ENCODE data around the gene GPD1L.

The GPD1L gene

GRCh38 chr3:32132121-32132520, 25.7 kb downstream of the GPD1L start:
- no peaks in the 10 kb centered on the region for H3K27me3 Mint-ChIP-seq
- no peaks in the 10 kb centered on the region for H3K9me3 Mint-ChIP-seq
- peaks cover 6 to 11% of the 10 kb centered on the region in 2 donors for H3K4me1 Mint-ChIP-seq (ENCODE audit: low read depth in 2 of 2)

GRCh38 chr3:32132706-32133105, 26.3 kb downstream of the GPD1L start:
- Mint-ChIP-seq H3K9me3 (no peaks in the 10 kb centered on the region), H3K36me3 (ENCODE audit: insufficient read depth) (no peaks in the 10 kb centered on the region), H3K27me3 (no peaks in the 10 kb centered on the region), H3K27ac (no peak overlapping the region), H3K4me1 (ENCODE audit: low read depth in 2 of 2) (peaks cover 7 to 16% of the 10 kb centered on the region in 2 donors), H3K4me3 (no peak overlapping the region)
- DNase-seq (no peak), ATAC-seq (replicated peaks) (no peak)

More at GRCh38 chr3:32132121-32132520, 25.7 kb downstream of the GPD1L start:
- H3K27ac Mint-ChIP-seq, result no peak overlapping the region
- no peaks in the 10 kb centered on the region for H3K36me3 Mint-ChIP-seq (ENCODE audit: insufficient read depth)
- ATAC-seq (replicated peaks) (no peak), DNase-seq (no peak)
- no peak overlapping the region for H3K4me3 Mint-ChIP-seq

- Mint-ChIP-seq H3K27me3 (no peaks in the 10 kb centered on the region), H3K36me3 (ENCODE audit: insufficient read depth) (peaks cover 4% of the 10 kb centered on the region), H3K4me1 (ENCODE audit: low read depth in 2 of 2) (peaks cover 6 to 17% of the 10 kb centered on the region in 2 donors), H3K9me3 (no peaks in the 10 kb centered on the region), H3K27ac (peak overlapping the region in 1 of 2 donors; percentile 44), H3K4me3 (no peak overlapping the region)
- no peak for DNase-seq
- ATAC-seq (replicated peaks), result no peak
These were observed 30.3 kb downstream of the GPD1L start for GRCh38 chr3:32136703-32137102.

DNA sequence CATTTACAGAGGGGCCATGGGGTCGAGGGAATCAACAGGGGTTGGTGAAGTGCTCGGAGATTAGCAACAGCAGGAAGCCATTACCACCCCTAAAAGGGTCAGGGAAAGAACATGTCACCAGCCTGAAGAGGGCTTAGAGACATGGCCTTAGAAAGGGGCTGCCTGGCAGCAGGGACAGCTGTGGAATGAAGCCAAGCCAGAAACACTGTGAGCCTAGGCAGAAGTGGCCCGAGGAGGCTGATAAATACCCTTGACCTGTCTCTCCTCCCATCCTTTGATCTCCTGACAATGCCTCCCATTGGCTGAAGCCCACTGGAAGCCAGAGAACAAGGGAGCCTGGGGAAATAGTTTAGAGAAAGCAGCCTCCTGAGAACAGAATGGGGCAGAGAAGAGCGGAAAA, 31.4 kb downstream of the GPD1L start:
- H3K27me3 Mint-ChIP-seq, result no peaks in the 10 kb centered on the region
- H3K36me3 Mint-ChIP-seq (ENCODE audit: insufficient read depth), result peaks cover 6% of the 10 kb centered on the region
- H3K4me1 Mint-ChIP-seq (ENCODE audit: low read depth in 2 of 2), result peaks cover 6 to 17% of the 10 kb centered on the region in 2 donors
- no peak for DNase-seq
- ATAC-seq (replicated peaks), result no peak
- no peak overlapping the region for H3K4me3 Mint-ChIP-seq
- no peaks in the 10 kb centered on the region for H3K9me3 Mint-ChIP-seq
- peak overlapping the region in 1 of 2 donors; percentile 27 for H3K27ac Mint-ChIP-seq

DNA sequence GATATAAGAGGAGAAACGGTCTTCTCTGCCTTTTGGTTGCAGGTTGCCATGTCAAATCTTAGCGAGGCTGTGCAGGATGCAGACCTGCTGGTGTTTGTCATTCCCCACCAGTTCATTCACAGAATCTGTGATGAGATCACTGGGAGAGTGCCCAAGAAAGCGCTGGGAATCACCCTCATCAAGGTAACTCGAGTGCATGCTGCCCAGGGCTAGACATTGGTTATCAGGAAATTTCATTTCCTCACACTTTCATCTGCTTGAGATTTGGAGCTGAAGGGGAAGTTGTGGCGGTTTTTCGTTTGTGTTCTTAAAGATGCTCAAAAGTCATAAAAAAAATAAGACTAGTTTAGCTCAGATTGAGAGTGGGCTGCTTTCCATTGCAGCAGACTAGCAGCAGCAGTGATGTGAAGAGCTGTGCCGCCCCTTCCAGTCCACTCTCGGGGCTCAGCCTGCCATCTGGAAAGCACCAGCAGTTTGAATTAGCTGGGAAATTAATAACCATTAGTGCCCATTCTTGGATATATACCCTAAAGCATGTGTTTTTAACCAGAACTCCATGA, 32.2 kb downstream of the GPD1L start:
- no peaks in the 10 kb centered on the region for H3K9me3 Mint-ChIP-seq
- no peak for ATAC-seq (replicated peaks)
- peaks cover 9% of the 10 kb centered on the region for H3K36me3 Mint-ChIP-seq (ENCODE audit: insufficient read depth)
- H3K27me3 Mint-ChIP-seq, result no peaks in the 10 kb centered on the region
- H3K27ac Mint-ChIP-seq, result peak overlapping the region in 1 of 2 donors; percentile 27
- no peak for DNase-seq
- H3K4me1 Mint-ChIP-seq (ENCODE audit: low read depth in 2 of 2), result peaks cover 6 to 17% of the 10 kb centered on the region in 2 donors
- H3K4me3 Mint-ChIP-seq, result no peak overlapping the region

GRCh38 chr3:32140943-32141342, 34.5 kb downstream of the GPD1L start:
- Mint-ChIP-seq H3K4me1 (ENCODE audit: low read depth in 2 of 2) (peaks cover 11 to 16% of the 10 kb centered on the region in 2 donors), H3K36me3 (ENCODE audit: insufficient read depth) (peaks cover 9% of the 10 kb centered on the region), H3K27ac (peak overlapping the region in 1 of 2 donors; percentile 52), H3K4me3 (no peak overlapping the region), H3K27me3 (no peaks in the 10 kb centered on the region), H3K9me3 (no peaks in the 10 kb centered on the region)
- ATAC-seq (replicated peaks), result no peak
- DNase-seq, result no peak

DNA sequence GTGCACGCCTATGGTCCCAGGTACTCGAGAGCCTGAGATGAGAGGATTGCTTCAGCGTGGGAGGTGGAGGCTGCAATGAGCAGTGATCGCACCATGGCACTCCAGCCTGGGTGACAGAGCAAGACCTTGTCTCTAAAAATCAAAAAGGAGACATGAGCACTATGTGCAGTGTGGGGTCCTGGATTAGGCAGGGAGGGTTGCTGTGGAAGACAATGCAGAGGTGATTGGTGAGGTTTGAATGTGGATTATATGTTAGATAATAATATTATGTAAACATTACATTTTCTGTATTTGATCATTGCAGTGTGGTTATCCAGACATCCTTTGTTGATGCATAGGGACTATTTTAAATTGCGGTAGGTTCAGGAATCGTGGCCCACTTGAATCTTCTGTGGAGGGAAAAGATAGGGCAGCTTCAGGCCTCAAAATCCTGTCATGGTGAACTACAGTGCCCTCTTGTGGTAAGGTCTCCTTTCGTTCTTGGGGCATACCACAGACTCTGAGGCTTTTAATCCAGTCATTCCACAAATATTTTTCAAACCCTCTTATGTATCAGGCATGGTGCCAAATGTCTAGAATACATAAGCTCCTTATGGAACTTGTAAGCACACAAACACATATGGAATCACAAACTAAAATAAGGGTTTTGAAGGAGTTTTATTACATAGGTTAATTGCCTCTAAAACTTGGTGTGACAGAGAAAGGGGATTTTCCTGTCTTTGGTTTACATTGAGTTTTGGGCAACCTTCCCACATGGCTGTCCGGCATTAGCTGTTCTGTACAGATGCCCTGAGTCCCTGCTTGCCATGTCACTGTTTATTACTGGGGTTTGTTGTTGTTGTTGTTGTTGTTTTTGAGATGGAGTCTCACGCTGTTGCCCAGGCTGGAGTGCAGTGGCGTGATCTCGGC, 37.7 kb downstream of the GPD1L start:
- H3K36me3 Mint-ChIP-seq (ENCODE audit: insufficient read depth), result peaks cover 27% of the 10 kb centered on the region
- H3K4me1 Mint-ChIP-seq (ENCODE audit: low read depth in 2 of 2), result peaks cover 0 to 5% of the 10 kb centered on the region in 2 donors
- no peaks in the 10 kb centered on the region for H3K27me3 Mint-ChIP-seq
- peak; percentile 59 for DNase-seq
- ATAC-seq (replicated peaks), result peak; percentile 65
- no peak overlapping the region for H3K4me3 Mint-ChIP-seq
- no peaks in the 10 kb centered on the region for H3K9me3 Mint-ChIP-seq
- H3K27ac Mint-ChIP-seq, result no peak overlapping the region

DNA sequence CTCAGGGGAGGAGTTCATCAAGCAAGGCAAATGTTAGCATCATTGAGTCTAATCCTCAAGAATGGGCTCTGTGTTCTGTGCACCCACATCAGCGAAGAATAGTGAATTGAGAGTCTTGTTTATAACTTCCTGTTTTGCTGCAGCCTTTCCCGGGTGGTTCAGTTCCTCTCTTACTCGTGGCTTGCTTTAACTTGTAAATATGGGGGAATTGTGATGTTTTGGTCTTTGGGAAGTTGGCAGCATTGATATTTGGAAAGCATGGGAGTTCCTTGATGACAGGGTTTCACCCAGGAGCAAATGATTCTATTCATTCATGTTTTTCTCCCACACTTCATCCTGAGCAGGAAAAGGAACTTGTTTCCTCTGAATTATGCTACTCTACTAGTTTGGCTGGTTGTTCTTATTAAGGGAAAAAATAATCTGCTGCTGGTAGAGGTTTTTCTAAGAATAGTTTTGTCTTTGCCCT, 40.4 kb downstream of the GPD1L start:
- Mint-ChIP-seq H3K4me3 (no peak overlapping the region), H3K36me3 (ENCODE audit: insufficient read depth) (peaks cover 38% of the 10 kb centered on the region), H3K4me1 (ENCODE audit: low read depth in 2 of 2) (peaks cover 0 to 5% of the 10 kb centered on the region in 2 donors), H3K27me3 (no peaks in the 10 kb centered on the region), H3K27ac (no peak overlapping the region), H3K9me3 (no peaks in the 10 kb centered on the region)
- ATAC-seq (replicated peaks) (no peak), DNase-seq (no peak)

DNA sequence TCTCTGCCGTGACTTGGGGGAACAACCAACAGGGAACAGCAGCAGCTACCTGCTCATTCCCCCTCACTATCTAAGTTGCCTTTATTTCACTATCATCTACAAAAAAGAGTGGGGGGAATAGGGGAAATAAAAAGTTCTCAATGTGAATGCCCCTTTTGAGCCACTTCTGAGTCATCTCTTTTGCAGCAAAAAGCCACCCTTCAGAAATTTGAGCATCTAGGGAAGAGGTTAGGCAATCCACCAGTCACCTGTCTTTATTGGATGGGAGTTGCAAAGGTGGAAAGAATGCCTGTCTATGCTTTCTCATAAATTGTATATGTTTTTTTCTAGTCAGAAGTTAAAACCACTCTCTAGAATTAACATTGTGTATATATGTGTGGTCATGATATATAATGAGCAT, 41.1 kb downstream of the GPD1L start:
- no peak for DNase-seq
- H3K4me1 Mint-ChIP-seq (ENCODE audit: low read depth in 2 of 2), result peaks cover 0 to 5% of the 10 kb centered on the region in 2 donors
- H3K9me3 Mint-ChIP-seq, result no peaks in the 10 kb centered on the region
- H3K4me3 Mint-ChIP-seq, result no peak overlapping the region
- H3K27ac Mint-ChIP-seq, result no peak overlapping the region
- H3K27me3 Mint-ChIP-seq, result no peaks in the 10 kb centered on the region
- no peak for ATAC-seq (replicated peaks)
- peaks cover 43% of the 10 kb centered on the region for H3K36me3 Mint-ChIP-seq (ENCODE audit: insufficient read depth)

GRCh38 chr3:32147933-32148332, 41.5 kb downstream of the GPD1L start:
- Mint-ChIP-seq H3K27ac (peak overlapping the region in 1 of 2 donors; percentile 41), H3K27me3 (no peaks in the 10 kb centered on the region), H3K4me3 (no peak overlapping the region), H3K4me1 (ENCODE audit: low read depth in 2 of 2) (peaks cover 0 to 5% of the 10 kb centered on the region in 2 donors), H3K36me3 (ENCODE audit: insufficient read depth) (peaks cover 47% of the 10 kb centered on the region), H3K9me3 (no peaks in the 10 kb centered on the region)
- no peak for ATAC-seq (replicated peaks)
- DNase-seq, result no peak

DNA sequence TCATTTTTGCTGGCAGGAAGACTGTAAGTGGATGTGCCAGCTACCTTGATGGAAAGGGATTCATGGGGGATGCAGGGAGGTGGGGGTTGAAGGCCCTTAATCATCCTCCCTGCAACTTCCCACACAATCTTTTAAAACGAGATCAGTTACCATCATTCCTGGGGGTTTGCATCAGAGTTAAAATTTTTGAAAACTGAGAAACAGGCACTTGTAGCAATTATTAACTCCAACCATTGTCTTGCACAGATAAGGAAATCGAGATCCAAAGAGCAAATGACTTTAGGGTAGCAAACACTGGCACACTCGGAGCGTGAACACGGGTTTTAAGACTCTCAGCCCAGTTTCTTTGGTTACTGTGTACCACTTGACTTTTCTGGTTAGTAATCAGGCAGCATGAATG, 41.9 kb downstream of the GPD1L start:
- Mint-ChIP-seq H3K9me3 (no peaks in the 10 kb centered on the region), H3K4me1 (ENCODE audit: low read depth in 2 of 2) (peaks cover 0 to 5% of the 10 kb centered on the region in 2 donors), H3K27ac (peak overlapping the region in 1 of 2 donors; percentile 41), H3K27me3 (no peaks in the 10 kb centered on the region), H3K4me3 (no peak overlapping the region), H3K36me3 (ENCODE audit: insufficient read depth) (peaks cover 45% of the 10 kb centered on the region)
- DNase-seq (no peak), ATAC-seq (replicated peaks) (no peak)

DNA sequence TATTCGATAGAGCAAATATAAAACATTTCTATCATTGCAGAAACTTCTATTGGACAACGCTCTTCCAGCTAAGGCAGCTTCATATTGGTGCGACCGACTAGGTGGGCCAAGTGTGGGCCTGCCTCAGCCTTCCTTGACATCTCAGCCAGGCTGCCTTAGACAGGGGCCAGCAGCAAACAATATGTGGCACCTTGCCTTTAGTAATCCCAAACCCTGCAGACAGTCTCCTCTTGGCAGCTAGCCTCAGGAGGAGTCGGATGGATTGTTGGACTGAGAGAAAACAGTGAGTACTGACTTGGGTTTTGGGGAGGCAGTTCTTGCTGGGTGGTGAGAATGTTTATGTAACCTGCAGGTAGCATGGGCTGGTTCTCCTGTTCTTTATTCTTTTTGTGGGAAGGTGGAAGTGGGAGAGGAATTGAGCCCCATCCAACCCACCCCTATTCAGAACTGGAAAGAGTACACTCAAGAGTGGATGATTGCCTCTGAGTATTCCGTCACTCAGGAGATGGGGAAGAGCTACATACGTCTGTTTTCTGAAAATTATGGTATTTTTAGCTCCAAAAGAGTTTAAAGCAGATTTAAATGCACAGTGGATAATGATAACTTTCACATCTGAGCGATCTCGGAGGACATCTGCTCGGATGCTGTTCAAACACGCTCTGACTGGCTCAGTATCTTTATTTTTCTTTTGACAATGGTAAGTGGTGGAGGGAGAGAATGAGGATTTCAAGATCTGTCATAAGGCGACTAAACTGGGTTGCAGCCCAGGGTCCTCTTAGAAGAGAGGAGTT, 47.2 kb downstream of the GPD1L start:
- DNase-seq (no peak), ATAC-seq (replicated peaks) (no peak)
- Mint-ChIP-seq H3K9me3 (no peaks in the 10 kb centered on the region), H3K36me3 (ENCODE audit: insufficient read depth) (peaks cover 47% of the 10 kb centered on the region), H3K4me3 (no peak overlapping the region), H3K27ac (no peak overlapping the region), H3K27me3 (no peaks in the 10 kb centered on the region), H3K4me1 (ENCODE audit: low read depth in 2 of 2) (no peaks in the 10 kb centered on the region)

GRCh38 chr3:32154205-32154579, 47.8 kb downstream of the GPD1L start:
- ATAC-seq (replicated peaks) (no peak), DNase-seq (no peak)
- no peaks in the 10 kb centered on the region for H3K4me1 Mint-ChIP-seq (ENCODE audit: low read depth in 2 of 2)
- H3K27me3 Mint-ChIP-seq, result no peaks in the 10 kb centered on the region
- no peak overlapping the region for H3K4me3 Mint-ChIP-seq
- peaks cover 50% of the 10 kb centered on the region for H3K36me3 Mint-ChIP-seq (ENCODE audit: insufficient read depth)
- no peaks in the 10 kb centered on the region for H3K9me3 Mint-ChIP-seq
- H3K27ac Mint-ChIP-seq, result no peak overlapping the region

Data from effector memory CD8-positive, alpha-beta T cell (primary cell).